Spleen (tissue), 7 donors: ENCODE data around the gene PPP1R3D.

Experiments used
- POLR2A ChIP-seq, 3 donors: fragments of 450-650 bp; IDR thresholded peaks; one replicate each; pipeline ENCODE4 v1.5.1; 2017; ENCODE audit warnings: antibody characterized with exemption in 3 of 3, mild to moderate bottlenecking in 1 of 3
- POLR2AphosphoS5 ChIP-seq, 3 donors: sonication (generic); formaldehyde crosslinking; IDR thresholded peaks; one replicate each; pipeline ENCODE4 v1.5.1; 2017; ENCODE audit warnings: antibody characterized with exemption in 3 of 3
- TF ChIP-seq, protein P1 (sequence below), 11 experiments: fragments of 200-600 bp in 7 of 11; fragments of 450-650 bp in 4 of 11; sonication (generic) in 4 of 11; IDR thresholded peaks in 8 of 11; conservative IDR thresholded peaks in 3 of 11; 1 replicate in 7 of 11; 2 replicates in 4 of 11; pipeline versions ENCODE4 v1.4.0 to v1.8.0; 2016 to 2021; ENCODE audit warnings: antibody characterized with exemption in 11 of 11, inconsistent platforms in 4 of 11, mild to moderate bottlenecking in 1 of 11
- donor health status: DM: no; HTN: no; CAD: no; lungs with moderate emphysema.
- donor health status: DM: no; HTN: no; CAD: no.
- donor health status: DM: no; HTN: no; CAD: no.

DNA sequence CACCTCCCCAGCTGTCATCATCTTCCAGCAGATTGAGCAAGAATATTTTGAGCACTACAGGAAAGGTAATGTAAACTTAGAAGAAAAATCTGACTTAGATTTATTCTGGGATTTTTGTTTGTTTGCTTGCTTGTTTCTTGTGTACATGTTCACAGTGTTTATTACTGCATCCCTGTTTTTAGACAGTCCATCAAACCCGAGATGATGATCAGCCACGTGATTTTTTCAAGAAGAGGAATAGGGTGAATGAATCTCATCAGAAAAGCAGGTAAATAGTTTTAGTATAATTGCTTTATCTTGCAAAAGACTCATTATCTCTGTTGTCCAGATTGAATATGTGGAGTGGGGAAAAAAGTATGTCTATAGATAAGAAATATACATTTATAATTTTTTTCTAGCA lies 2.1 kb upstream of the PPP1R3D start:
- TF ChIP-seq, protein P1, sequence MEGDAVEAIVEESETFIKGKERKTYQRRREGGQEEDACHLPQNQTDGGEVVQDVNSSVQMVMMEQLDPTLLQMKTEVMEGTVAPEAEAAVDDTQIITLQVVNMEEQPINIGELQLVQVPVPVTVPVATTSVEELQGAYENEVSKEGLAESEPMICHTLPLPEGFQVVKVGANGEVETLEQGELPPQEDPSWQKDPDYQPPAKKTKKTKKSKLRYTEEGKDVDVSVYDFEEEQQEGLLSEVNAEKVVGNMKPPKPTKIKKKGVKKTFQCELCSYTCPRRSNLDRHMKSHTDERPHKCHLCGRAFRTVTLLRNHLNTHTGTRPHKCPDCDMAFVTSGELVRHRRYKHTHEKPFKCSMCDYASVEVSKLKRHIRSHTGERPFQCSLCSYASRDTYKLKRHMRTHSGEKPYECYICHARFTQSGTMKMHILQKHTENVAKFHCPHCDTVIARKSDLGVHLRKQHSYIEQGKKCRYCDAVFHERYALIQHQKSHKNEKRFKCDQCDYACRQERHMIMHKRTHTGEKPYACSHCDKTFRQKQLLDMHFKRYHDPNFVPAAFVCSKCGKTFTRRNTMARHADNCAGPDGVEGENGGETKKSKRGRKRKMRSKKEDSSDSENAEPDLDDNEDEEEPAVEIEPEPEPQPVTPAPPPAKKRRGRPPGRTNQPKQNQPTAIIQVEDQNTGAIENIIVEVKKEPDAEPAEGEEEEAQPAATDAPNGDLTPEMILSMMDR (IDR thresholded peaks at IDR 0.05 in 8 of 11, conservative IDR thresholded peaks at IDR 0.05 in 3 of 11) = no peak
- TF ChIP-seq POLR2A (IDR thresholded peaks at IDR 0.05) (no peak), POLR2AphosphoS5 (IDR thresholded peaks at IDR 0.05) (no peak)
